Skeletal muscle tissue (tissue), 4 donors: ENCODE measurements around the gene ACSF3. TPM values are rescaled to one million over a fixed set of nuclear protein-coding genes. Genes with fewer than 3 reads are reported as not detected.
"Not testable (repeated sequence)": the region's sequence is repeated elsewhere in the genome, so short reads cannot be mapped to it uniquely, and the experiment has no call there.

ENCODE experiments used
- H3K27ac ChIP-seq: one replicate; pipeline ENCODE4 v1.7.0; 2013; ENCODE audit warnings: mild to moderate bottlenecking, low read depth, low read length, inconsistent platforms
- H3K27me3 ChIP-seq, 3 donors: one replicate each; pipeline ENCODE4 v1.7.0; 2013; ENCODE audit warnings: low read length in 3 of 3; ENCODE audit not compliant: control insufficient read depth in 3 of 3, insufficient read depth in 3 of 3
- H3K36me3 ChIP-seq, 3 donors: one replicate each; pipeline ENCODE4 v1.7.0; 2013; ENCODE audit warnings: low read length in 3 of 3; ENCODE audit not compliant: control insufficient read depth in 3 of 3, insufficient read depth in 3 of 3
- H3K4me1 ChIP-seq, 3 donors: one replicate each; pipeline ENCODE4 v1.7.0; 2013; ENCODE audit warnings: low read length in 3 of 3, mild to moderate bottlenecking in 3 of 3; ENCODE audit not compliant: control insufficient read depth in 3 of 3, insufficient read depth in 3 of 3
- H3K4me3 ChIP-seq, 3 donors: one replicate each; pipeline ENCODE4 v1.7.0; 2013; ENCODE audit warnings: low read length in 3 of 3
- H3K9ac ChIP-seq, 3 donors: one replicate each; pipeline ENCODE4 v1.7.0; 2013; ENCODE audit warnings: low read length in 3 of 3, mild to moderate bottlenecking in 3 of 3, moderate library complexity in 2 of 3, low read depth in 1 of 3
- H3K9me3 ChIP-seq, 3 donors: one replicate each; pipeline ENCODE4 v1.7.0; 2013; ENCODE audit warnings: low read length in 3 of 3; ENCODE audit not compliant: control insufficient read depth in 3 of 3
- total RNA-seq: library from RNA; depleted of rRNA; stranded (reverse); fragments of >200 nt; gene quantifications from one replicate; pipeline ENCODE4 v1.2.3, GENCODE V29; 2014
- donor health status: Osteomylitis.

The ACSF3 gene
- total RNA-seq, 1 donor from 2014 or later: 12.5 TPM

- H3K4me1 ChIP-seq: no peaks in the 10 kb centered on the region
- H3K36me3 ChIP-seq: no peaks in the 10 kb centered on the region
- no peak overlapping the region for H3K4me3 ChIP-seq
- no peak overlapping the region for H3K27ac ChIP-seq
- H3K9ac ChIP-seq: no peak overlapping the region
- H3K9me3 ChIP-seq: no peaks in the 10 kb centered on the region
- H3K27me3 ChIP-seq: peaks cover 20 to 66% (median 54%) of the 10 kb centered on the region in 3 donors
Measured at GRCh38 chr16:89063768-89064320, 29.8 kb upstream of the ACSF3 start.

GRCh38 chr16:89064606-89065457, 28.8 kb upstream of the ACSF3 start:
- Histone ChIP-seq H3K27me3 (peaks cover 24 to 66% (median 62%) of the 10 kb centered on the region in 3 donors), H3K36me3 (no peaks in the 10 kb centered on the region), H3K4me3 (no peak overlapping the region), H3K4me1 (no peaks in the 10 kb centered on the region), H3K9ac (no peak overlapping the region), H3K9me3 (no peaks in the 10 kb centered on the region), H3K27ac (no peak overlapping the region)

GRCh38 chr16:89065458-89065822, 28.2 kb upstream of the ACSF3 start:
- Histone ChIP-seq H3K27me3 (peaks cover 26 to 66% (median 63%) of the 10 kb centered on the region in 3 donors), H3K9ac (no peak overlapping the region), H3K36me3 (no peaks in the 10 kb centered on the region)

GRCh38 chr16:89066721-89067120, 26.9 kb upstream of the ACSF3 start:
- Histone ChIP-seq H3K36me3 (no peaks in the 10 kb centered on the region), H3K4me3 (no peak overlapping the region), H3K27ac (no peak overlapping the region), H3K27me3 (peaks cover 34 to 63% (median 63%) of the 10 kb centered on the region in 3 donors), H3K9me3 (no peaks in the 10 kb centered on the region), H3K4me1 (no peaks in the 10 kb centered on the region), H3K9ac (no peak overlapping the region)

More at GRCh38 chr16:89065458-89065822, 28.2 kb upstream of the ACSF3 start:
- H3K4me1 ChIP-seq: no peaks in the 10 kb centered on the region
- no peak overlapping the region for H3K4me3 ChIP-seq
- H3K9me3 ChIP-seq: no peaks in the 10 kb centered on the region
- no peak overlapping the region for H3K27ac ChIP-seq

- Histone ChIP-seq H3K27ac (no peak overlapping the region), H3K4me1 (no peaks in the 10 kb centered on the region), H3K9me3 (no peaks in the 10 kb centered on the region), H3K27me3 (peaks cover 42 to 70% (median 67%) of the 10 kb centered on the region in 3 donors), H3K36me3 (no peaks in the 10 kb centered on the region), H3K9ac (no peak overlapping the region), H3K4me3 (no peak overlapping the region)
Measured at GRCh38 chr16:89067677-89068443, 25.8 kb upstream of the ACSF3 start.

- H3K27me3 ChIP-seq: peaks cover 43 to 68% (median 67%) of the 10 kb centered on the region in 3 donors
- H3K27ac ChIP-seq, H3K9ac ChIP-seq, H3K4me1 ChIP-seq, H3K36me3 ChIP-seq, H3K4me3 ChIP-seq, H3K9me3 ChIP-seq: not testable (repeated sequence)
Measured at GRCh38 chr16:89068814-89069616, 24.6 kb upstream of the ACSF3 start.

GRCh38 chr16:89069920-89070319, 23.7 kb upstream of the ACSF3 start:
- H3K27me3 ChIP-seq: peaks cover 40 to 64% (median 64%) of the 10 kb centered on the region in 3 donors
- H3K4me1 ChIP-seq: no peaks in the 10 kb centered on the region
- no peak overlapping the region for H3K27ac ChIP-seq
- H3K9me3 ChIP-seq: no peaks in the 10 kb centered on the region
- H3K9ac ChIP-seq: no peak overlapping the region
- no peaks in the 10 kb centered on the region for H3K36me3 ChIP-seq
- no peak overlapping the region for H3K4me3 ChIP-seq

GRCh38 chr16:89070590-89070989, 23.1 kb upstream of the ACSF3 start:
- Histone ChIP-seq H3K4me3 (no peak overlapping the region), H3K27me3 (peaks cover 40 to 59% (median 58%) of the 10 kb centered on the region in 3 donors)

GRCh38 chr16:89071686-89072547, 21.7 kb upstream of the ACSF3 start:
- H3K9ac ChIP-seq: no peak overlapping the region
- H3K9me3 ChIP-seq: no peaks in the 10 kb centered on the region
- peaks cover 33 to 47% (median 46%) of the 10 kb centered on the region in 3 donors for H3K27me3 ChIP-seq
- no peaks in the 10 kb centered on the region for H3K36me3 ChIP-seq
- no peak overlapping the region for H3K4me3 ChIP-seq
- H3K4me1 ChIP-seq: no peaks in the 10 kb centered on the region
- no peak overlapping the region for H3K27ac ChIP-seq

More at GRCh38 chr16:89070590-89070989, 23.1 kb upstream of the ACSF3 start:
- no peak overlapping the region for H3K27ac ChIP-seq
- no peaks in the 10 kb centered on the region for H3K36me3 ChIP-seq
- H3K4me1 ChIP-seq: no peaks in the 10 kb centered on the region
- H3K9ac ChIP-seq: no peak overlapping the region
- no peaks in the 10 kb centered on the region for H3K9me3 ChIP-seq
